ENCODE data around the gene CXorf49.
"Not testable (repeated sequence)": the region's sequence is repeated elsewhere in the genome, so short reads cannot be mapped to it uniquely, and the experiment has no call there.

GRCh38 chrX:71702853-71703252, 15.2 kb downstream of the CXorf49 start:
- TF ChIP-seq CTCF, EP300 (IDR thresholded peaks at IDR 0.05): not testable (repeated sequence)
